ENCODE data around the gene SPEM2.

GRCh38 chr17:7404737-7405349, 20.6 kb upstream of the SPEM2 start:
- TF ChIP-seq, protein P1, sequence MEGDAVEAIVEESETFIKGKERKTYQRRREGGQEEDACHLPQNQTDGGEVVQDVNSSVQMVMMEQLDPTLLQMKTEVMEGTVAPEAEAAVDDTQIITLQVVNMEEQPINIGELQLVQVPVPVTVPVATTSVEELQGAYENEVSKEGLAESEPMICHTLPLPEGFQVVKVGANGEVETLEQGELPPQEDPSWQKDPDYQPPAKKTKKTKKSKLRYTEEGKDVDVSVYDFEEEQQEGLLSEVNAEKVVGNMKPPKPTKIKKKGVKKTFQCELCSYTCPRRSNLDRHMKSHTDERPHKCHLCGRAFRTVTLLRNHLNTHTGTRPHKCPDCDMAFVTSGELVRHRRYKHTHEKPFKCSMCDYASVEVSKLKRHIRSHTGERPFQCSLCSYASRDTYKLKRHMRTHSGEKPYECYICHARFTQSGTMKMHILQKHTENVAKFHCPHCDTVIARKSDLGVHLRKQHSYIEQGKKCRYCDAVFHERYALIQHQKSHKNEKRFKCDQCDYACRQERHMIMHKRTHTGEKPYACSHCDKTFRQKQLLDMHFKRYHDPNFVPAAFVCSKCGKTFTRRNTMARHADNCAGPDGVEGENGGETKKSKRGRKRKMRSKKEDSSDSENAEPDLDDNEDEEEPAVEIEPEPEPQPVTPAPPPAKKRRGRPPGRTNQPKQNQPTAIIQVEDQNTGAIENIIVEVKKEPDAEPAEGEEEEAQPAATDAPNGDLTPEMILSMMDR (IDR thresholded peaks at IDR 0.05): no peak
- TF ChIP-seq EZH2phosphoT487 (IDR thresholded peaks at IDR 0.05) (no peak), EZH2 (IDR thresholded peaks at IDR 0.05) (no peak)

All from neural progenitor cell (in vitro differentiated cells).